ENCODE data around the gene PTGER1. TPM values are rescaled to one million over a fixed set of nuclear protein-coding genes. Genes with fewer than 3 reads are reported as not detected.
A peak's percentile ranks its signal among the peaks of the same experiment; 100 is the strongest.

PTGER1 gene
- total and polyA plus RNA-seq, 9 of the 15 experiments (the other 6 are each of a cell fraction or from before 2014, with no cell fraction given) = 0.06 to 0.36 (median 0.31) TPM; not detected in 5

DNA sequence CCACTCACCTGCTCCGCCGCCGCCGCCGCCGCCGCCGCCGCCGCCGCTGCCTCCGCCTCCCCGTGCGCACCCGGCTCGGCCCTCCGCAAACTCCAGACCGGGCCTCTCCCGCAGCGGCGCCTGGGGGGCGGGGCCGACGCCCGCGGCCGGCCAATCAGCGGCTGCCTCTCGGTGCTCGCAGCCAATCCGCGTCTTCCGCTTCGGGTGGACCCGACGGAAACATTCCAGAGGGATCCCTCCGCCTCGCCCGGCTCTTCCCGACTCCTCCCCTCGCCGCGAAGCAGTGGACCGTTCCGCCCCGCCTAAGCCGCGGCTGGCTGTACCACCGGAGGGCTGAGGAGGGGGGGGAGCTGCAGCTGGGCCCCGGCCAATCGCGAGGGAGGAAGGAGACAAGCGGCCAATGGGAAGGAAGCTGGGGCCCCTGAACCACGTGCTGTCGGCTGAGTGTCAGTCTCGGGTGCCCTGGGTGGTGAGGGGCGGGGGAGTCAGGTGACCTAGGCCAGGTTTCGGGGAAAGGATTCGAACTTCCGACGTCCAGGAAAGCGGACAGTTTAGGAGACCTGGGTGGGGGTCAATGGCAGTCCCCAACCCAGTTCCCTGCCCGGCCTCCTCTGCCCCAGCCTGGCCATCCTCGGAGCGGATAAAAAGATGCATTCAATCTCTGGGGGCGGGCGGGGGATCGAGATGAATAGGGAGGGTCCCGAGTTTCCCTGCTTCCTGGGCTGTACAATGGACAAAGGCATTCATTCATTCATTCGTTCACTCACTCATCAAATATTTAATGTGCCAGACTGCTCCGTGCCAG lies 21.1 kb upstream of the PTGER1 start, which contains the start of gene GIPC1 (continued):
- TF ChIP-seq, protein P1, sequence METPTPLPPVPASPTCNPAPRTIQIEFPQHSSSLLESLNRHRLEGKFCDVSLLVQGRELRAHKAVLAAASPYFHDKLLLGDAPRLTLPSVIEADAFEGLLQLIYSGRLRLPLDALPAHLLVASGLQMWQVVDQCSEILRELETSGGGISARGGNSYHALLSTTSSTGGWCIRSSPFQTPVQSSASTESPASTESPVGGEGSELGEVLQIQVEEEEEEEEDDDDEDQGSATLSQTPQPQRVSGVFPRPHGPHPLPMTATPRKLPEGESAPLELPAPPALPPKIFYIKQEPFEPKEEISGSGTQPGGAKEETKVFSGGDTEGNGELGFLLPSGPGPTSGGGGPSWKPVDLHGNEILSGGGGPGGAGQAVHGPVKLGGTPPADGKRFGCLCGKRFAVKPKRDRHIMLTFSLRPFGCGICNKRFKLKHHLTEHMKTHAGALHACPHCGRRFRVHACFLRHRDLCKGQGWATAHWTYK (CRISPR knock-in tag; IDR thresholded peaks at IDR 0.05) = peak; percentile 82; the same call in 1 of the 2 replicates
- TF ChIP-seq, protein P2, sequence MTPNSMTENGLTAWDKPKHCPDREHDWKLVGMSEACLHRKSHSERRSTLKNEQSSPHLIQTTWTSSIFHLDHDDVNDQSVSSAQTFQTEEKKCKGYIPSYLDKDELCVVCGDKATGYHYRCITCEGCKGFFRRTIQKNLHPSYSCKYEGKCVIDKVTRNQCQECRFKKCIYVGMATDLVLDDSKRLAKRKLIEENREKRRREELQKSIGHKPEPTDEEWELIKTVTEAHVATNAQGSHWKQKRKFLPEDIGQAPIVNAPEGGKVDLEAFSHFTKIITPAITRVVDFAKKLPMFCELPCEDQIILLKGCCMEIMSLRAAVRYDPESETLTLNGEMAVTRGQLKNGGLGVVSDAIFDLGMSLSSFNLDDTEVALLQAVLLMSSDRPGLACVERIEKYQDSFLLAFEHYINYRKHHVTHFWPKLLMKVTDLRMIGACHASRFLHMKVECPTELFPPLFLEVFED (CRISPR knock-in tag; conservative IDR thresholded peaks at IDR 0.05) = no peak
- TF ChIP-seq BMI1 (IDR thresholded peaks at IDR 0.05; ENCODE audit: low read length) (no peak), NCOA1 (IDR thresholded peaks at IDR 0.05; ENCODE audit: low read depth) (0 out of 2 replicates have a peak, but pooled peaks have one; percentile 23), ZNF165 (CRISPR knock-in tag; IDR thresholded peaks at IDR 0.05; ENCODE audit: borderline replicate concordance) (no peak), RB1 (IDR thresholded peaks at IDR 0.05; ENCODE audit: low read depth) (no peak; the same call in 1 of the 2 replicates), SETDB1 (IDR thresholded peaks at IDR 0.05; ENCODE audit: low read length) (no peak), NUFIP1 (IDR thresholded peaks at IDR 0.05; ENCODE audit: partially characterized antibody) (no peak), ZBTB1 (CRISPR knock-in tag; IDR thresholded peaks at IDR 0.05; ENCODE audit: borderline replicate concordance, low read depth) (no peak), MCM2 (IDR thresholded peaks at IDR 0.05; ENCODE audit: low read depth) (no peak), ELF1 (tag; IDR thresholded peaks at IDR 0.05) (0 out of 2 replicates have a peak, but pooled peaks have one; percentile 4), MYC (IDR thresholded peaks at IDR 0.05; ENCODE audit: low read depth, low read length) (peak; percentile 90), MYC (CRISPR knock-in tag; IDR thresholded peaks at IDR 0.05; ENCODE audit: borderline replicate concordance, low read depth) (no peak; the same call in 1 of the 2 replicates), FOS (IDR thresholded peaks at IDR 0.05; ENCODE audit: extremely low read depth, insufficient read length) (peak; percentile 89), CBFA2T3 (IDR thresholded peaks at IDR 0.05) (no peak), ZNF780A (CRISPR knock-in tag; IDR thresholded peaks at IDR 0.05) (no peak)
- TF ChIP-seq, protein P3, sequence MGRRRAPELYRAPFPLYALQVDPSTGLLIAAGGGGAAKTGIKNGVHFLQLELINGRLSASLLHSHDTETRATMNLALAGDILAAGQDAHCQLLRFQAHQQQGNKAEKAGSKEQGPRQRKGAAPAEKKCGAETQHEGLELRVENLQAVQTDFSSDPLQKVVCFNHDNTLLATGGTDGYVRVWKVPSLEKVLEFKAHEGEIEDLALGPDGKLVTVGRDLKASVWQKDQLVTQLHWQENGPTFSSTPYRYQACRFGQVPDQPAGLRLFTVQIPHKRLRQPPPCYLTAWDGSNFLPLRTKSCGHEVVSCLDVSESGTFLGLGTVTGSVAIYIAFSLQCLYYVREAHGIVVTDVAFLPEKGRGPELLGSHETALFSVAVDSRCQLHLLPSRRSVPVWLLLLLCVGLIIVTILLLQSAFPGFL (CRISPR knock-in tag; IDR thresholded peaks at IDR 0.05) = no peak
- TF ChIP-seq, protein P4, sequence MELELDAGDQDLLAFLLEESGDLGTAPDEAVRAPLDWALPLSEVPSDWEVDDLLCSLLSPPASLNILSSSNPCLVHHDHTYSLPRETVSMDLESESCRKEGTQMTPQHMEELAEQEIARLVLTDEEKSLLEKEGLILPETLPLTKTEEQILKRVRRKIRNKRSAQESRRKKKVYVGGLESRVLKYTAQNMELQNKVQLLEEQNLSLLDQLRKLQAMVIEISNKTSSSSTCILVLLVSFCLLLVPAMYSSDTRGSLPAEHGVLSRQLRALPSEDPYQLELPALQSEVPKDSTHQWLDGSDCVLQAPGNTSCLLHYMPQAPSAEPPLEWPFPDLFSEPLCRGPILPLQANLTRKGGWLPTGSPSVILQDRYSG (tag; conservative IDR thresholded peaks at IDR 0.05; ENCODE audit: low read depth) = no peak
- TF ChIP-seq, protein P5, sequence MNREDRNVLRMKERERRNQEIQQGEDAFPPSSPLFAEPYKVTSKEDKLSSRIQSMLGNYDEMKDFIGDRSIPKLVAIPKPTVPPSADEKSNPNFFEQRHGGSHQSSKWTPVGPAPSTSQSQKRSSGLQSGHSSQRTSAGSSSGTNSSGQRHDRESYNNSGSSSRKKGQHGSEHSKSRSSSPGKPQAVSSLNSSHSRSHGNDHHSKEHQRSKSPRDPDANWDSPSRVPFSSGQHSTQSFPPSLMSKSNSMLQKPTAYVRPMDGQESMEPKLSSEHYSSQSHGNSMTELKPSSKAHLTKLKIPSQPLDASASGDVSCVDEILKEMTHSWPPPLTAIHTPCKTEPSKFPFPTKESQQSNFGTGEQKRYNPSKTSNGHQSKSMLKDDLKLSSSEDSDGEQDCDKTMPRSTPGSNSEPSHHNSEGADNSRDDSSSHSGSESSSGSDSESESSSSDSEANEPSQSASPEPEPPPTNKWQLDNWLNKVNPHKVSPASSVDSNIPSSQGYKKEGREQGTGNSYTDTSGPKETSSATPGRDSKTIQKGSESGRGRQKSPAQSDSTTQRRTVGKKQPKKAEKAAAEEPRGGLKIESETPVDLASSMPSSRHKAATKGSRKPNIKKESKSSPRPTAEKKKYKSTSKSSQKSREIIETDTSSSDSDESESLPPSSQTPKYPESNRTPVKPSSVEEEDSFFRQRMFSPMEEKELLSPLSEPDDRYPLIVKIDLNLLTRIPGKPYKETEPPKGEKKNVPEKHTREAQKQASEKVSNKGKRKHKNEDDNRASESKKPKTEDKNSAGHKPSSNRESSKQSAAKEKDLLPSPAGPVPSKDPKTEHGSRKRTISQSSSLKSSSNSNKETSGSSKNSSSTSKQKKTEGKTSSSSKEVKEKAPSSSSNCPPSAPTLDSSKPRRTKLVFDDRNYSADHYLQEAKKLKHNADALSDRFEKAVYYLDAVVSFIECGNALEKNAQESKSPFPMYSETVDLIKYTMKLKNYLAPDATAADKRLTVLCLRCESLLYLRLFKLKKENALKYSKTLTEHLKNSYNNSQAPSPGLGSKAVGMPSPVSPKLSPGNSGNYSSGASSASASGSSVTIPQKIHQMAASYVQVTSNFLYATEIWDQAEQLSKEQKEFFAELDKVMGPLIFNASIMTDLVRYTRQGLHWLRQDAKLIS (CRISPR knock-in tag; IDR thresholded peaks at IDR 0.05) = 0 out of 2 replicates have a peak, but pooled peaks have one; percentile 21
